ENCODE data around the gene CBX8.

- TF ChIP-seq POLR2A (IDR thresholded peaks at IDR 0.05) = no peak
- no peak for TF ChIP-seq CTCF (IDR thresholded peaks at IDR 0.05)
- no peak for TF ChIP-seq EP300 (IDR thresholded peaks at IDR 0.05)
These were observed 53.9 kb downstream of the CBX8 start for GRCh38 chr17:79742951-79743476.
